ENCODE data around the gene TUBGCP3.

- TF ChIP-seq EZH2 (IDR thresholded peaks at IDR 0.05; ENCODE audit: insufficient read depth, poor library complexity, severe bottlenecking) (no peak), EZH2phosphoT487 (IDR thresholded peaks at IDR 0.05; ENCODE audit: insufficient read depth, low read depth) (no peak)
Measured at GRCh38 chr13:112451512-112452379, 136.2 kb downstream of the TUBGCP3 start.
